HG03039 (cell line): ENCODE measurements around the gene MCOLN1.
"Not testable (repeated sequence)": the region's sequence is repeated elsewhere in the genome, so short reads cannot be mapped to it uniquely, and the experiment has no call there.

Experiments
- ATAC-seq: cut with Tn5 transposase; IDR thresholded peaks from one replicate; pipeline ENCODE4 v1.9.1; 2021; ENCODE audit warnings: mild to moderate bottlenecking, moderate library complexity; ENCODE audit not compliant: unreplicated experiment

The MCOLN1 gene

GRCh38 chr19:7565332-7565731, 42.9 kb downstream of the MCOLN1 start:
- ATAC-seq, result no peak

DNA sequence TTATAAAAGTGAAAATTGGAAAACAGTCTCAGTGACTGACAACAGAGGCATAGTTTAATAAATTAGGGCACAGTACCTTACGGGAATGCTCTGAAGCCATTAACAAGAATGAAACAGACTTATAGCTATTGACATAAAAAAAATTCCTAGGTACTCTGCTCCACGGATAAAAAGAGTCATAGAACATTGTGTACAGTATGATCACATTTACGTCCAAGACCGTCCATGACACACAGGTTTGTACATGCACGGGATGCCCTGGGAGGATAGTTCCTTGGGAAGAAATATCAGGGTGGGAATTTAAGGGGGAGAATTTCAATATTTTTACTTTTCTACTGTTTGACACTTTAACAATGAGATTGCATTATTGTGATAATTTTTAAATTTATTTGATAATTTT, 48.3 kb downstream of the MCOLN1 start:
- ATAC-seq, result no peak

DNA sequence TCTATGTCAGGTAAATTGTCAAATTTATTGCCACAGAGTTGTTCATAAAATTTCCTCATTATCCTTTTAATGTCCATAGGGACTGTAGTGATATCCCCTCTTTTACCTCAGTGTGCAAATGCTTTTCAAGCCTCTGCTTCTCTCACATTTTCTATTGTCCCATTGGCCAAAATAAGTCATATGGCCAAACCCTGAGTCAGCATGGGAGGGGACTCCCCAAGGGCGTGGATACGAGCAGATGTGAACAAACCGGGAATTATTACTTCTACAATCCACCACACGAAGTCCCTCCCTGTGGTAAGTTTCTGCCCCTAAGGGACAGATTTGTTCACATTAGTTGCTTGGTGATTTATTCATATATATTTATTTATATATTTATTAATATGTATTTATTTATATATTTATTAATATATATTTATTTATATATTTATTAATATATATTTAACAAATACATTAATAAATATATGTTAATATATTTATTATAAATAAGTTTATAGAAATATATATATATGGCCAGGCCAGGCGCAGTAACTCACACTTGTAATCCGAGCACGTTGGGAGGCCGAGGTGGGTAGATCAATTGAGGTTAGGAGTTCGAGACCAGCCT, 53.1 kb downstream of the MCOLN1 start:
- ATAC-seq, result no peak

DNA sequence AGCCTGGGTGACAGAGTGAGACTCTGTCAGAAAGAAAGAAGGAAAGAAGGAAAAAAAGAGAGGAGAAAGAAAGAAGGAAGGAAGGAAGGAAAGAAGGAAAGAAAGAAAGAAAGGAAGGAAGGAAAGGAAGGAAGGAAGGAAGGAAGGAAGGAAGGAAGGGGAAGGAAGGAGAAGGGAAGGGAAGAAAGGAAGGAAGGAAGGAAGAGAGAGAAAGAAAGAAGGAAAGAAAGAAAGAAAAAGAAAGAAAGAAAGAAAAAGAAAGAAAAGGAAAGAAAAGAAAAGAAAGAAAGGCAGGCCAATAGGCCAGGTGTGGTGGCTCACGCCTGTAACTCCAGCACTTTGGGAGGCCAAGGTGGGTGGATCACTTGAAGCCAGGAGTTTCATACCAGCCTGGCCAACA, 55.0 kb downstream of the MCOLN1 start:
- not testable (repeated sequence) for ATAC-seq

DNA sequence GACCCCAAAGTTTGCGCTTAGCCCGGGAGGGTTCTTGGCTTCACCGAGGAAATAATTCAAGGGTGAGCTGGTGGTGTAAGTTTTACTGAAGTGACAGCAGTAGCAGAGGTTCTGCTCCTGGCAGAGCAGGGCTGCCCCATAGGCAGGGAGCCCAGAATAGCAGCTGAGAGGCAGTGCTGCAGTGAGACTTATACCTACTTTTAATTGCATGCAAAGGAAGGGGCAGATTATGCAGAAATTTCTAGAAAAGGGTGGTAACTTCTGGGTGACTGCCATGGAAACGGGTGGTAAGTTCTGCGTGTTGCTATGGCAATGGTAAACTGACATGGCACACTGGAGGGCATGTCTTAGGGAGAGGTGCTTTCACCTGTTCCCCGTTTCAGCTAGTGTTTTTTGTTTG, 55.7 kb downstream of the MCOLN1 start:
- no peak for ATAC-seq

GRCh38 chr19:7579182-7579581, 56.8 kb downstream of the MCOLN1 start:
- no peak for ATAC-seq

DNA sequence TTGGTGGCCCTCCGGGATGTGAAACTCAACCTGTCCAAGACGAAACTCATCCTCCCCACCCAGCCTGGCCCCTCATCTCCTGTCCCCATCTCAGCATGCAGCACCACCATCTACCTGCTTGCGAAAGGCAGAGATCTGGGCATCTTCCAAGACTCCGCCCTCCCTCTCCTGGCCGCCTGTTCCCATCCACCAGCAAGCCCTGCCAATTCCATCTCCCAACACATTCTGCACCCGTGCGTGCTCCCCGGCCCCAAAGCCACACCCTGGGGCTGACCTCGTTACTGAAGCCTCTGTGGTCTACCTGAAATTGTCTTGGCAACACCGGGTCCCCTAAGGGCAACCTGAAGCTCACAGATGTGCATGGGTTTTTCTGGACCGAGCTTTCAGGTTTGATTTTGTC, 60.0 kb downstream of the MCOLN1 start:
- no peak for ATAC-seq
